Esophagus muscularis mucosa (tissue), 3 donors: ENCODE data around the gene SH3BP4.

Experiments used
- POLR2A ChIP-seq: fragments of 450-650 bp; IDR thresholded peaks from one replicate; pipeline ENCODE4 v1.6.1; 2017; ENCODE audit warnings: antibody characterized with exemption, moderate library complexity, mild to moderate bottlenecking, low read depth
- TF ChIP-seq, protein P1 (sequence below), 3 experiments: fragments of 200-600 bp in 2 of 3; fragments of 450-650 bp in 1 of 3; sonication (generic) in 2 of 3; IDR thresholded peaks; one replicate each; pipeline ENCODE4 v1.5.1; 2017 to 2019; ENCODE audit warnings: antibody characterized with exemption in 3 of 3, mild to moderate bottlenecking in 2 of 3, moderate library complexity in 1 of 3

DNA sequence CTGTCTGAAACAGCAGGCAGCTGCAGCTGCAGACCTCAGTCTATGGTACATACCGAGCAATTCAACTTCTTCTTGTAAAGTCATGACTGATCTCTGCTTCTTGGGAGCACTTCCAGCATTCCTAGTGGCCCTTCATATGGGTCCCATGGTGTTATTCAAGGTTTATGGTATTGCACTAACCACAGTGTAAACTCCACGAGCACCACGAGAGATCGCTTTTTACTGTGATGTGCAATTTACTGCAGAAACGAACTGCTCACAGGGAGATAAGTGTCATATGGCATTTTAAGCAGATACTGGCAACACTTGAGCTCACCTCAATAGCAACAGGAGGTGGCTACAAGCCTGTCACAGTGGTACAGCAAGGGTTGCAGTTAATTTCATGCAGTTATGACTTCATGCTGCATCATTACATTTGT lies 38.6 kb upstream of the SH3BP4 start:
- TF ChIP-seq, protein P1, sequence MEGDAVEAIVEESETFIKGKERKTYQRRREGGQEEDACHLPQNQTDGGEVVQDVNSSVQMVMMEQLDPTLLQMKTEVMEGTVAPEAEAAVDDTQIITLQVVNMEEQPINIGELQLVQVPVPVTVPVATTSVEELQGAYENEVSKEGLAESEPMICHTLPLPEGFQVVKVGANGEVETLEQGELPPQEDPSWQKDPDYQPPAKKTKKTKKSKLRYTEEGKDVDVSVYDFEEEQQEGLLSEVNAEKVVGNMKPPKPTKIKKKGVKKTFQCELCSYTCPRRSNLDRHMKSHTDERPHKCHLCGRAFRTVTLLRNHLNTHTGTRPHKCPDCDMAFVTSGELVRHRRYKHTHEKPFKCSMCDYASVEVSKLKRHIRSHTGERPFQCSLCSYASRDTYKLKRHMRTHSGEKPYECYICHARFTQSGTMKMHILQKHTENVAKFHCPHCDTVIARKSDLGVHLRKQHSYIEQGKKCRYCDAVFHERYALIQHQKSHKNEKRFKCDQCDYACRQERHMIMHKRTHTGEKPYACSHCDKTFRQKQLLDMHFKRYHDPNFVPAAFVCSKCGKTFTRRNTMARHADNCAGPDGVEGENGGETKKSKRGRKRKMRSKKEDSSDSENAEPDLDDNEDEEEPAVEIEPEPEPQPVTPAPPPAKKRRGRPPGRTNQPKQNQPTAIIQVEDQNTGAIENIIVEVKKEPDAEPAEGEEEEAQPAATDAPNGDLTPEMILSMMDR (IDR thresholded peaks at IDR 0.05) = no peak
- no peak for TF ChIP-seq POLR2A
